LNCAP (cell line): Measurements from ENCODE around the gene RANBP9.

Experiments
- TF ChIP-seq, protein P1 (sequence below): fragments of 450-650 bp; IDR thresholded peaks from 2 replicates; pipeline ENCODE4 v1.5.1; 2017; ENCODE audit warnings: mild to moderate bottlenecking

The RANBP9 gene

DNA sequence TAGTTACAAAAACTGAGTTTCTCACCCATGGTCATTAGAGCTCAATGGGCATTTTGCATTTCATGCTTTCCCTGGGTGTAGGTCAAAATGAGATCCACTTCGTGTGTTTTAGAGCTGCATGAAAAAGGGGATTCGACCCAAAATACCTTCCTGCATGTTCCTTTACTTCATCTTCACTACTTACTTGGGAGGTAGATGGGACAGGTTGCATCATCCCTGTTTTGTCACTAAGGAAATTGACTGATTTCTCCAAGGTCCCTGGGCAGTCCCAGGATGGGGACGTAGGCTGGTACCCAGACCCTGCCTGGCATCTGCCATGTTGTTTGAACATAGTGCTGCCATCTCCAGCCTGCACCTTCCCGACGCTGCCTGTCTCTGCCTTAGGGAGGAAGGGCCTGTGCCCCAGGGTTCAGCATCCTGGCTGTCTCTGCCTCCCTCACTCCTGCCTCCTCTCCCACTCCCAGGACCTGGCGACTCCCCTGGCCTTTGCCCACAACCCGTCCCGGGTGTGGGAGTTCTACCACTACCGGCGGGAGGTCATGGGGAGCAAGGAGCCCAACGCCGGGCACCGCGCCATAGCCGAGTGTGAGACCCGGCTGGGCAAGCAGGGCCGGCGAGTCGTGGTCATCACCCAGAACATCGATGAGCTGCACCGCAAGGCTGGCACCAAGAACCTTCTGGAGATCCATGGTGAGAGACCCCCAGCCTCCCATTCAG is 120.3 kb downstream of the RANBP9 start:
- TF ChIP-seq, protein P1, sequence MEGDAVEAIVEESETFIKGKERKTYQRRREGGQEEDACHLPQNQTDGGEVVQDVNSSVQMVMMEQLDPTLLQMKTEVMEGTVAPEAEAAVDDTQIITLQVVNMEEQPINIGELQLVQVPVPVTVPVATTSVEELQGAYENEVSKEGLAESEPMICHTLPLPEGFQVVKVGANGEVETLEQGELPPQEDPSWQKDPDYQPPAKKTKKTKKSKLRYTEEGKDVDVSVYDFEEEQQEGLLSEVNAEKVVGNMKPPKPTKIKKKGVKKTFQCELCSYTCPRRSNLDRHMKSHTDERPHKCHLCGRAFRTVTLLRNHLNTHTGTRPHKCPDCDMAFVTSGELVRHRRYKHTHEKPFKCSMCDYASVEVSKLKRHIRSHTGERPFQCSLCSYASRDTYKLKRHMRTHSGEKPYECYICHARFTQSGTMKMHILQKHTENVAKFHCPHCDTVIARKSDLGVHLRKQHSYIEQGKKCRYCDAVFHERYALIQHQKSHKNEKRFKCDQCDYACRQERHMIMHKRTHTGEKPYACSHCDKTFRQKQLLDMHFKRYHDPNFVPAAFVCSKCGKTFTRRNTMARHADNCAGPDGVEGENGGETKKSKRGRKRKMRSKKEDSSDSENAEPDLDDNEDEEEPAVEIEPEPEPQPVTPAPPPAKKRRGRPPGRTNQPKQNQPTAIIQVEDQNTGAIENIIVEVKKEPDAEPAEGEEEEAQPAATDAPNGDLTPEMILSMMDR: no peak

DNA sequence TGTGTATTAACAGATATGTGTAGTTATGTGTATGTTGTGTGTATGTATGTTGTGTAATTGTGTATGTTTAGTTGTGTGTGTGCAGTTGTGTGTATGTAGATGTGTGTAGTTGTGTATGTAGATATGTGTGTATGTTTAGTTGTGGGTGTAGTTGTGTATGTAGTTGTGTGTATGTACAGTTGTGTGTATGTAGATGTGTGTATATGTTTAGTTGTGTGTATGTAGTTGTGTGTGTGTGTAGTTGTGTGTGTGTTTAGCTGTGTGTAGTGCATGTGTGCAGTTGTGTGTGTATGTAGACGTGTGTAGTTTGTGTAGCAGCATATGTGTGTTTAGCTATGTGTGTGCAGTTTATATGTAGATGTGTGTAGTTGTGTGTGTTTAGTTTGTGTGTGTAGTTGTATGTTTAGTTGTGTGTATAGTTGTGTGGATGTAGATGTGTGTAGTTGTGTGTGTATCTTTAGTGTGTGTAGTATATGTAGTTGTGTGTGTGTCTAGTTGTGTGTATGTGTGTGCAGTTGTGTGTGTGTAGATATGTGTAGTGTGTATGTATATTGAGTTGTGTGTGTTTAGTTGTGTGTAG is 121.0 kb downstream of the RANBP9 start:
- TF ChIP-seq, protein P1: no peak

DNA sequence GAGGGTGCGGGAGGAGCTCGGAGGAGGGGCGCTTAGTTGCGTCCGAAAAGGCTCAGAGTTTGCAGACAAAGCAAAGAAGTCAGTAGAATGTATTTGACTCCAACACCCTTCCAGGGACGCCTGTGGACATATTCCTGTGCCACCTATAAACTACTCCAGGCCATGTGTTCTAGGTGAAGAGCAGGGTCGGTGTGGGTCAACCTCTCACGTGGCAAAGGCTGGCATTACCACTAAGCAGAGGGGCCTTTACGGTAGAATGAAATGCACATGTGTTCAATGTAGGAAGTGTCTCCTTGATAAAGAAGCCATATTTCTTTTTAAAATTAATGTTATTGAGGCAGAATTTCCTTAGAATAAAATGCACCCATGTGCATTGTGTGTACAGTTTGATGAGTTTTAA is 121.8 kb downstream of the RANBP9 start:
- TF ChIP-seq, protein P1: no peak

DNA sequence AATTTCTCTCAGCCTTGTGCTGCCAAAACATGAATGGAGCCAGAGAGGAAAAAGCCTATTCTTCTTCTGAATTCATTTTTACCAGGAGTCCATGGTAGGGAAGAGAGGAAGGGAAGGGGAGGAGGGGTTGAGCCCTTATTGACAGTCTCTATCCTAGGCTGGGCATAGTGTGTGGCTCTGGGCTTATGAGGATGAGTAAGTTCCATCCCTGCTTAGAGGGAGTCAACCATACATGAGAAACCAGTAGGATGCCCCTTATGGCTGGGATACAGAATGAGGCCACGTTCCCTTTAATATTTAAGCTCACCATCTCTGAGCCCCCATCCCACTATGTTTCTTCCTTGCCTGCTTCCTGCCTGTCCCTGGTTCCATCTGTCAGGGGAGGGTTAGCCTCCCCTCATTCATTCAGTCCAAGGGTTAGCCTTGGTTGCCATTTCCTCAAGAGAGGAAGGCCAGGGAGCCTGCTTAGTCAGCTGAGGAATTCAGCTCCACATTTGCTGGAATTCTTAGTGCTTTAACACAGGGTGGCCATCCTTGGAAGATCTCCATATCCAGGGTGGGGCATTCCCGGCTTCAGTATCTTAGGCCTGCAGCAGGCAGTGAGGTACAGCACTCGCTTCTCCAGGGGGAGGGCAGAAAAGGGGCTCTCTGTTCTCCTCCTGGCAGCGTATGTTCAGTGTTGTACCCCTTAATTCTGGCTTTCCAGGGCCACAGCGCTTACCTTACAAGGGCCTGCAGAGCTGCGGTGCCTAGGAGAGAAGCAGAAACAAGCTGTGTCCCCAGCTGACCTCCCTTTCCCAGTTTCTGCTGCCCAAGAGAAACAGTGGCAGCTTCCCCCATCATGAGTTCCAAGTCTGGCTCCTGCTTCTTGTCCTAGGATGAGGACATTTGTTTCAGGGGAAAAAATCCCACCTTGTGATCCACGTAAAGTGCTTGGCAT is 124.8 kb downstream of the RANBP9 start:
- TF ChIP-seq, protein P1: no peak

DNA sequence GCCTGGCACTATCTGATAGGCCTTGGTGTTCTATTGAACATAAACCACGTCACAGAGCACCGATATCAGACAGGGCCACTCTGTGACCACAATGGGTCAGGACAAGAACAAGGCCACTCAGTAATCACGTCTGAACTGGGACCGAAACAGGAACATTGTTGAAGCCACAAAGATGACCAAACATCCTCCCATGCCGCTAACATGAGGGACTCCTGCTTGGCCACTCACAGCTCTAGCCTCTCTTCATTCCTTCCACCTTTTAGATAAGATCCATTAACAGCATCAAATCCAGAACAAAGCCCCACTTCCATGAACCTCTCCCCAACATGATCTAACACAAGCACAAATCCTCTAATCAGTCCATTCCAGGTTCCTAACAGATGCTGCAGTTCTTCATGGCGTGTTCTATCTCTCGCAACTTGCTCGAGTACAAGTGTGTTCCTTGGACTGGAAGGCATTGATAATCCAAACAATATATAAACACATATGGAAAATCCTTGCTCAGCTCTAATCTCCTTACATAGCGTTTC is 129.9 kb downstream of the RANBP9 start:
- TF ChIP-seq, protein P1: no peak

DNA sequence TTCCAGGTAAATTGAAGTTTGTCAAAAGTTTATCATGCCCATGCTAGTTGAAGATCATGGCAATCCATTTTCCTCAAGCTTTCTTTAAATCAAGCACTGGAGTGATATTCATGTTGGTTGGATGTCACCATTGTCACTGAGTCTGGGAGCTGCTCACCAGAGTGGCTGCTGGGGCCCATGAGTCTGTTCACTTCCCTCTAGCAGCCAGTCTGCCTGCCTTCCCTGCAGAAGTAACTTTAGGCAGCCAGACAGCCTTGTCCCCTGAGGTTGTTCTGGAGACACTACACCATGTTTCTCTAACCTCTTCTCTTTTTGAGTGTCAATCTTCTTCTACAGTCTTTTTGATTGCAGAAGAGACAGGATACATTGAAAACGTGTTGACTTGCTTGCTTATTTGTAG is 131.7 kb downstream of the RANBP9 start:
- TF ChIP-seq, protein P1: no peak

DNA sequence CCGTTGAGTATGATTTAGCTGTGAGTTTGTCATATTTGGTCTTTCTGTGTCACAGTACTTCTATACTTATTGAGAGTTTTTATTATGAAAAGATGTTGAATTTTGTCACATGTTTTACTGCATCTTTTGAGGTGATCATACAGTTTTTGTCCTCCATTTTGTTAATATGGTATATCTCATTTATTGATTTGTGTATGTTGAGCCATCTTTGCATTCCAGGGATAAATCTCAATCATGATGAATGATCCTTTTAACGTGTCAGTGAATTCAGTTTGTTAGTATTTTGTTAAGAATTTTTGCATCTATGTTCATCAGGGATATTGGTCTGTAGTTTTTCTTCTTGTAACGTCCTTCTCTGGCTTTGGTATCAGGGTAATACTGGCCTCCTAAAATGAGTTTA is 133.7 kb downstream of the RANBP9 start:
- TF ChIP-seq, protein P1: no peak
